K562 (cell line): ENCODE data around the gene ITGB5. TPM values are rescaled to one million over a fixed set of nuclear protein-coding genes. Genes with fewer than 3 reads are reported as not detected.
A peak's percentile ranks its signal among the peaks of the same experiment; 100 is the strongest.

ENCODE experiments used
- ATAC-seq: fragments of 200-7000 bp; cut with Tn5 transposase; 3 replicates; pipeline ENCODE4 v1.9.1; 2020; ENCODE audit warnings: moderate library complexity
- BruUV-seq: library from RNA; stranded (reverse); fragments of 400-500 nt; replicated peaks from 2 replicates; lab custom pipeline; 2021; lab: Mats Ljungman, UMichigan
- CTCF ChIA-PET: fragments of 300-600 bp; formaldehyde crosslinking; extraction: SDS; loops from one replicate; lab custom pipeline; 2021; ENCODE audit warnings: low intra/inter-chr PET ratio; lab: Yijun Ruan, JAX
- POLR2A ChIA-PET: fragments of 300-600, 350-650 bp; sonication (Branson Sonifier 250); formaldehyde crosslinking; extraction: SDS; loops from one replicate; lab custom pipeline; 2021; ENCODE audit warnings: antibody characterized with exemption, inconsistent platforms; lab: Yijun Ruan, JAX
- DNase-seq, 4 experiments: peaks; one replicate each; pipeline versions ENCODE4 v3.0.0 to v3.0.0-alpha.2; 2011 to 2018; ENCODE audit warnings: low spot score in 3 of 4, mixed read lengths in 3 of 4; ENCODE audit errors: extremely low read depth in 1 of 4
- FAIRE-seq: peaks from 2 replicates; lab custom pipeline; 2011; peaks lifted over from hg19 to GRCh38; lab: Jason Lieb, UNC
- H2AFZ ChIP-seq: 2 replicates; pipeline ENCODE4 v1.6.0; 2011; ENCODE audit warnings: low read depth, low read length, control low read depth, inconsistent platforms
- H3K27ac ChIP-seq: fragments of 200-600 bp; 3 replicates; pipeline ENCODE4 v1.8.0; 2011; ENCODE audit warnings: low read depth, mild to moderate bottlenecking, control low read depth, inconsistent platforms, low read length, moderate library complexity, mixed read lengths; ENCODE audit errors: extremely low read depth
- H3K27me3 ChIP-seq, 2 experiments: fragments of 300-600 bp in 1 of 2; 2 replicates in 1 of 2; 3 replicates in 1 of 2; pipeline versions ENCODE4 v1.6.0 to v1.8.0; 2011; ENCODE audit warnings: inconsistent platforms in 2 of 2, low read length in 2 of 2, mild to moderate bottlenecking in 1 of 2, mixed read lengths in 1 of 2, moderate library complexity in 1 of 2; ENCODE audit not compliant: control insufficient read depth in 2 of 2, insufficient read depth in 2 of 2
- H3K36me3 ChIP-seq: fragments of 300-600 bp; 3 replicates; pipeline ENCODE4 v1.8.0; 2011; ENCODE audit warnings: mild to moderate bottlenecking, low read length, inconsistent platforms; ENCODE audit not compliant: control insufficient read depth, insufficient read depth
- H3K4me1 ChIP-seq, 2 experiments: fragments of 200-600 bp in 1 of 2; replicated peaks in 1 of 2; 2 replicates in 1 of 2; 3 replicates in 1 of 2; pipeline versions ENCODE4 v1.5.1 to v1.8.0; 2011; ENCODE audit warnings: inconsistent platforms in 2 of 2, low read length in 2 of 2, mild to moderate bottlenecking in 1 of 2, mixed read lengths in 1 of 2, moderate library complexity in 1 of 2; ENCODE audit not compliant: control insufficient read depth in 2 of 2, insufficient read depth in 2 of 2
- H3K4me2 ChIP-seq: 2 replicates; pipeline ENCODE4 v1.6.1; 2011; ENCODE audit warnings: low read length, control low read depth, inconsistent platforms, mixed read lengths; ENCODE audit not compliant: insufficient read depth
- H3K4me3 ChIP-seq: fragments of 200-600 bp; sonication (generic), shearing (Covaris generic); 2 replicates; pipeline ENCODE4 v1.5.1; 2016; ENCODE audit warnings: control low read depth, inconsistent platforms
- H3K79me2 ChIP-seq: fragments of 200-600 bp; 3 replicates; pipeline ENCODE4 v1.8.0; 2011; ENCODE audit warnings: low read length, inconsistent platforms; ENCODE audit not compliant: control insufficient read depth, insufficient read depth
- H3K9ac ChIP-seq, 2 experiments: 2 replicates each; pipeline versions ENCODE4 v1.6.0 to v1.6.1; 2011; ENCODE audit warnings: low read depth in 2 of 2, low read length in 2 of 2, control low read depth in 1 of 2, inconsistent platforms in 1 of 2, mild to moderate bottlenecking in 1 of 2, mixed read lengths in 1 of 2; ENCODE audit not compliant: insufficient read depth in 1 of 2
- H3K9me1 ChIP-seq: one replicate; pipeline ENCODE4 v1.6.0; 2011; ENCODE audit warnings: inconsistent platforms, mild to moderate bottlenecking, low read length, moderate library complexity; ENCODE audit not compliant: control insufficient read depth, insufficient read depth
- H3K9me3 ChIP-seq: replicated peaks from 2 replicates; pipeline ENCODE4 v1.5.1; 2011; ENCODE audit warnings: low read depth, low read length, inconsistent platforms; ENCODE audit not compliant: control insufficient read depth, insufficient read depth
- H4K20me1 ChIP-seq: replicated peaks from 2 replicates; pipeline ENCODE4 v1.6.1; 2011; ENCODE audit warnings: low read length, inconsistent platforms, mixed read lengths; ENCODE audit not compliant: control insufficient read depth, insufficient read depth
- NFIC ChIP-seq: fragments of 450-650 bp; IDR thresholded peaks from 2 replicates; pipeline ENCODE4 v1.6.1; 2017; ENCODE audit warnings: mild to moderate bottlenecking, inconsistent platforms
- WGBS: fragments of 100-300 bp; shearing (Covaris generic); methylation state at CpG from one replicate; pipeline ENCODE4 v1.1.6; 2016; ENCODE audit warnings: low coverage, mixed read lengths; ENCODE audit not compliant: insufficient coverage; ENCODE audit errors: missing lambda C conversion rate; 5-methylcytosine and 5-hydroxymethylcytosine counted together
- in situ Hi-C: fragments of 300-500 bp; cut with MboI; formaldehyde crosslinking; loops from 4 replicates; pipeline ENCODE4 v1.15.0; 2018; ENCODE audit warnings: inconsistent platforms, mixed read lengths
- intact Hi-C: fragments of 100-400 bp; cut with micrococcal nuclease; formaldehyde crosslinking; loops from 2 replicates; pipeline ENCODE4 v1.14.2; 2022
- polyA plus RNA-seq, 8 experiments: library from polyadenylated mRNA; depleted of rRNA in 4 of 8; stranded (reverse) in 5 of 8; unstranded in 3 of 8; fragments of >200 nt; fragmentation: Nextera tagmentation in 2 of 8; fragmentation: Illumina TruSeq in 1 of 8; extraction: Ambion mirVana in 2 of 8; extraction: Trizol in 1 of 8; gene quantifications; 2 replicates each; pipeline versions ENCODE4 v1.2.1 to v1.2.3, GENCODE V29; 2011 to 2014; ENCODE audit warnings: inconsistent platforms in 1 of 8, missing spikeins in 1 of 8
- total RNA-seq, 7 experiments: library from RNA; depleted of rRNA in 6 of 7; stranded (reverse); fragments of >200 nt in 6 of 7; fragmentation: Illumina TruSeq in 2 of 7; extraction: Trizol in 2 of 7; gene quantifications; 2 replicates each; pipeline versions ENCODE4 v1.2.1 to v1.2.3, GENCODE V29; 2011 to 2021; ENCODE audit warnings: low replicate concordance in 1 of 7
- TF ChIP-seq, protein P1 (sequence below): fragments of 450-650 bp; conservative IDR thresholded peaks from 2 replicates; pipeline ENCODE4 v1.6.1; 2016; ENCODE audit warnings: missing genetic modification characterization, low read depth, mild to moderate bottlenecking, missing compliant biosample characterization, moderate library complexity

The ITGB5 gene
- total and polyA plus RNA-seq, 9 of the 15 experiments (the other 6 are each of a cell fraction or from before 2014, with no cell fraction given): 1.7 to 46.8 (median 9.9) TPM

DNA sequence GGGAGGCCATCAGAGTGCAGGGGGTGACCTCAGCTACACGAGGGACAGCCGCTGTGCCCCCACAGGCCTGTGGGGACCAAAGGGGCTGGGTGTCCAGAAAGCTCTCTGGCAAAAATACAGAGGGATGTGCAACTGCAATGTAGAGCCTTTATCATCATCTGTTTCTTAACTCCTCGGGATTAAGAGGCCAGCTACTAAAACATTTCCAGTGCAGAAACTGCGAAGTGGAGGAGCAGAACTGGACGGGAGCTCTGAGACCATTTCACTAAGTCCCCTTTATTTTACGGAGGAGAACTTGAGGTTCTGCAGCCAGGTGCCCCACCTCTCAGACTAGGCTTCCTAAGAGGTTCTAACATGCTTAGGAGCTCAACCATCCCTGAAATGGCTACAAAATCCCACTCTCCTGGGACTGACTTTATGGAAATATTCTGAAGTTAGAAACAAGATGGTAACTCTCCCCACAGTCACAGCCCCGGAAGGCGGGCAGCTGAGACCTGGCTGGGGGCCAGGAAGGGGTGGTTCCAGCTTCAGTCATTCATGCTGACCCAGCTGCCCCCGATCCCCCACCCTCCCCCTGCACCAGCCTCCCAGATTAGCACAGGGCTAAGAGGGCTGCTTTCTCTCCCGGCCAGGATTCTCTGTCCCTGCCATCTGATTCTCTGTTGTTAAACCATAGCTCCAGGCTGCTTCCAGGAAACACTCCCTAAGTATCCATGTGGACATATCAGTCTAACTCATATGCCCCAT lies 116.7 kb downstream of the ITGB5 start:
- peaks cover 11% of the 10 kb centered on the region for H4K20me1 ChIP-seq
- intact Hi-C loops: loop anchor here (5.0 kb wide), 1 partner anchor 117 kb away; the partner anchor contains the start of gene ITGB5
- H3K79me2 ChIP-seq: no peaks in the 10 kb centered on the region
- H3K36me3 ChIP-seq: no peaks in the 10 kb centered on the region
- no peak overlapping the region for H3K27ac ChIP-seq
- peaks cover 5 to 8% of the 10 kb centered on the region in 2 experiments; a peak in 4 of 5 replicates for H3K4me1 ChIP-seq
- 43% methylated on average over 8 of the region's 10 CpGs for WGBS
- no peak overlapping the region for H2AFZ ChIP-seq
- in situ Hi-C loops: no loop called here
- H3K9me3 ChIP-seq: no peaks in the 10 kb centered on the region
- POLR2A ChIA-PET: no interaction called here
- peak in 1 of 4 experiments; percentile 16 for DNase-seq
- no peak overlapping the region for H3K9ac ChIP-seq
- FAIRE-seq: no peak
- peaks cover 6% of the 10 kb centered on the region for H3K9me1 ChIP-seq
- no peaks in the 10 kb centered on the region; a peak in 1 of 5 replicates for H3K27me3 ChIP-seq
- TF ChIP-seq NFIC: peak; percentile 27; the same call in 1 of the 2 replicates
- TF ChIP-seq, protein P1, sequence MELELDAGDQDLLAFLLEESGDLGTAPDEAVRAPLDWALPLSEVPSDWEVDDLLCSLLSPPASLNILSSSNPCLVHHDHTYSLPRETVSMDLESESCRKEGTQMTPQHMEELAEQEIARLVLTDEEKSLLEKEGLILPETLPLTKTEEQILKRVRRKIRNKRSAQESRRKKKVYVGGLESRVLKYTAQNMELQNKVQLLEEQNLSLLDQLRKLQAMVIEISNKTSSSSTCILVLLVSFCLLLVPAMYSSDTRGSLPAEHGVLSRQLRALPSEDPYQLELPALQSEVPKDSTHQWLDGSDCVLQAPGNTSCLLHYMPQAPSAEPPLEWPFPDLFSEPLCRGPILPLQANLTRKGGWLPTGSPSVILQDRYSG (tag): no peak
- H3K4me3 ChIP-seq: no peak overlapping the region
- no TSS peak for BruUV-seq
- ATAC-seq: no peak
- no peak overlapping the region for H3K4me2 ChIP-seq
- CTCF ChIA-PET: no interaction called here
